Measurements from ENCODE around the gene MT1B. TPM values are rescaled to one million over a fixed set of nuclear protein-coding genes. Genes with fewer than 3 reads are reported as not detected.

The MT1B gene
- total and polyA plus RNA-seq, 9 of the 15 experiments (the other 6 are each of a cell fraction or from before 2014, with no cell fraction given) = not detected

DNA sequence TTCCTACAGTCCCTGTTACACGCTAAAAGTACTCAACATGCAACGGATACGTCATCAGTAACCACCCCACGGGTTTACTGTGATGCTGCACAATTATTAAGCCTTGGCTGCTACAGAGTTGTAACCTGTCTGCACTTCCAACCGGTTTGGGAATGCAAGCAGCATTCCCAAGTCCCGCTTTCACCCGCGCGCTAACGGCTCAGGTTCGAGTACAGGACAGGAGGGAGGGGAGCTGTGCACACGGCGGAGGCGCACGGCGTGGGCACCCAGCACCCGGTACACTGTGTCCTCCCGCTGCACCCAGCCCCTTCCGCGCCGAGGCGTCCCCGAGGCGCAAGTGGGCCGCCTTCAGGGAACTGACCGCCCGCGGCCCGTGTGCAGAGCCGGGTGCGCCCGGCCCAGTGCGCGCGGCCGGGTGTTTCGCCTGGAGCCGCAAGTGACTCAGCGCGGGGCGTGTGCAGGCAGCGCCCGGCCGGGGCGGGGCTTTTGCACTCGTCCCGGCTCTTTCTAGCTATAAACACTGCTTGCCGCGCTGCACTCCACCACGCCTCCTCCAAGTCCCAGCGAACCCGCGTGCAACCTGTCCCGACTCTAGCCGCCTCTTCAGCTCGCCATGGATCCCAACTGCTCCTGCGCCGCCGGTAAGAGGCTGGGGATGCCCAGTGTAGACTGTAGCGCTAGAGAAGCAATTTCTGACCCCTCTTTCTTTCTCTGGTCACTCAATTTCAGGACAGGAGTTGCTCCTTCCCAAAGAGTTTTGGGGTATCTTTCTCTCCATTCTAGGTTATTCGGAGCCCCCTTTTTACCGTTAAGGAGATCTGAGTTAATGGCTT, 43.4 kb upstream of the MT1B start, which contains the start of gene MT2A (continued):
- TF ChIP-seq, protein P1, sequence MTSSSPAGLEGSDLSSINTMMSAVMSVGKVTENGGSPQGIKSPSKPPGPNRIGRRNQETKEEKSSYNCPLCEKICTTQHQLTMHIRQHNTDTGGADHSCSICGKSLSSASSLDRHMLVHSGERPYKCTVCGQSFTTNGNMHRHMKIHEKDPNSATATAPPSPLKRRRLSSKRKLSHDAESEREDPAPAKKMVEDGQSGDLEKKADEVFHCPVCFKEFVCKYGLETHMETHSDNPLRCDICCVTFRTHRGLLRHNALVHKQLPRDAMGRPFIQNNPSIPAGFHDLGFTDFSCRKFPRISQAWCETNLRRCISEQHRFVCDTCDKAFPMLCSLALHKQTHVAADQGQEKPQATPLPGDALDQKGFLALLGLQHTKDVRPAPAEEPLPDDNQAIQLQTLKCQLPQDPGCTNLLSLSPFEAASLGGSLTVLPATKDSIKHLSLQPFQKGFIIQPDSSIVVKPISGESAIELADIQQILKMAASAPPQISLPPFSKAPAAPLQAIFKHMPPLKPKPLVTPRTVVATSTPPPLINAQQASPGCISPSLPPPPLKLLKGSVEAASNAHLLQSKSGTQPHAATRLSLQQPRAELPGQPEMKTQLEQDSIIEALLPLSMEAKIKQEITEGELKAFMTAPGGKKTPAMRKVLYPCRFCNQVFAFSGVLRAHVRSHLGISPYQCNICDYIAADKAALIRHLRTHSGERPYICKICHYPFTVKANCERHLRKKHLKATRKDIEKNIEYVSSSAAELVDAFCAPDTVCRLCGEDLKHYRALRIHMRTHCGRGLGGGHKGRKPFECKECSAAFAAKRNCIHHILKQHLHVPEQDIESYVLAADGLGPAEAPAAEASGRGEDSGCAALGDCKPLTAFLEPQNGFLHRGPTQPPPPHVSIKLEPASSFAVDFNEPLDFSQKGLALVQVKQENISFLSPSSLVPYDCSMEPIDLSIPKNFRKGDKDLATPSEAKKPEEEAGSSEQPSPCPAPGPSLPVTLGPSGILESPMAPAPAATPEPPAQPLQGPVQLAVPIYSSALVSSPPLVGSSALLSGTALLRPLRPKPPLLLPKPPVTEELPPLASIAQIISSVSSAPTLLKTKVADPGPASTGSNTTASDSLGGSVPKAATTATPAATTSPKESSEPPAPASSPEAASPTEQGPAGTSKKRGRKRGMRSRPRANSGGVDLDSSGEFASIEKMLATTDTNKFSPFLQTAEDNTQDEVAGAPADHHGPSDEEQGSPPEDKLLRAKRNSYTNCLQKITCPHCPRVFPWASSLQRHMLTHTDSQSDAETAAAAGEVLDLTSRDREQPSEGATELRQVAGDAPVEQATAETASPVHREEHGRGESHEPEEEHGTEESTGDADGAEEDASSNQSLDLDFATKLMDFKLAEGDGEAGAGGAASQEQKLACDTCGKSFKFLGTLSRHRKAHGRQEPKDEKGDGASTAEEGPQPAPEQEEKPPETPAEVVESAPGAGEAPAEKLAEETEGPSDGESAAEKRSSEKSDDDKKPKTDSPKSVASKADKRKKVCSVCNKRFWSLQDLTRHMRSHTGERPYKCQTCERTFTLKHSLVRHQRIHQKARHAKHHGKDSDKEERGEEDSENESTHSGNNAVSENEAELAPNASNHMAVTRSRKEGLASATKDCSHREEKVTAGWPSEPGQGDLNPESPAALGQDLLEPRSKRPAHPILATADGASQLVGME (CRISPR knock-in tag; IDR thresholded peaks at IDR 0.05) = 0 out of 2 replicates have a peak, but pooled peaks have one; percentile 30
- TF ChIP-seq RCOR1 (IDR thresholded peaks at IDR 0.05; ENCODE audit: borderline replicate concordance in 1 of 2, low read depth in 2 of 2, low read length in 2 of 2) = peak in 1 of 2 experiments; percentile 64; a peak in 1 of 4 replicates
- TF ChIP-seq LARP7 (IDR thresholded peaks at IDR 0.05) = peak; percentile 99
- TF ChIP-seq POU5F1 (IDR thresholded peaks at IDR 0.05; ENCODE audit: borderline replicate concordance, low read depth, low read length, partially characterized antibody) = peak; percentile 49
- TF ChIP-seq EP300 (IDR thresholded peaks at IDR 0.05; ENCODE audit: low read length) = 0 out of 2 replicates have a peak, but pooled peaks have one; percentile 24
- TF ChIP-seq, protein P2, sequence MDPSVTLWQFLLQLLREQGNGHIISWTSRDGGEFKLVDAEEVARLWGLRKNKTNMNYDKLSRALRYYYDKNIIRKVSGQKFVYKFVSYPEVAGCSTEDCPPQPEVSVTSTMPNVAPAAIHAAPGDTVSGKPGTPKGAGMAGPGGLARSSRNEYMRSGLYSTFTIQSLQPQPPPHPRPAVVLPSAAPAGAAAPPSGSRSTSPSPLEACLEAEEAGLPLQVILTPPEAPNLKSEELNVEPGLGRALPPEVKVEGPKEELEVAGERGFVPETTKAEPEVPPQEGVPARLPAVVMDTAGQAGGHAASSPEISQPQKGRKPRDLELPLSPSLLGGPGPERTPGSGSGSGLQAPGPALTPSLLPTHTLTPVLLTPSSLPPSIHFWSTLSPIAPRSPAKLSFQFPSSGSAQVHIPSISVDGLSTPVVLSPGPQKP (CRISPR knock-in tag; IDR thresholded peaks at IDR 0.05) = no peak
- TF ChIP-seq NFE2 (IDR thresholded peaks at IDR 0.05; ENCODE audit: low read depth) = peak; percentile 87
